Mesenchymal stem cell (in vitro differentiated cells and primary cell): ENCODE results near the gene FOXJ1.

Experiments
- DNase-seq: peaks from one replicate; pipeline ENCODE4 v3.0.0-alpha.2; 2013
- H2AFZ ChIP-seq: one replicate; pipeline ENCODE4 v1.6.1; 2013; ENCODE audit warnings: low read depth, mild to moderate bottlenecking, control low read depth, inconsistent platforms, low read length, moderate library complexity
- H2AK5ac ChIP-seq: 2 replicates; pipeline ENCODE4 v1.6.1; 2013; ENCODE audit warnings: low read length, moderate library complexity, mild to moderate bottlenecking, inconsistent platforms; ENCODE audit not compliant: severe bottlenecking
- H2BK120ac ChIP-seq: one replicate; pipeline ENCODE4 v1.6.1; 2013; ENCODE audit warnings: low read depth, mild to moderate bottlenecking, inconsistent platforms, low read length, moderate library complexity
- H2BK12ac ChIP-seq, 2 experiments: one replicate each; pipeline ENCODE4 v1.6.1; 2013; ENCODE audit warnings: inconsistent platforms in 2 of 2, low read length in 2 of 2, mild to moderate bottlenecking in 2 of 2, moderate library complexity in 2 of 2, control low read depth in 1 of 2
- H2BK15ac ChIP-seq: one replicate; pipeline ENCODE4 v1.6.1; 2013; ENCODE audit warnings: mild to moderate bottlenecking, low read depth, inconsistent platforms; ENCODE audit not compliant: poor library complexity, severe bottlenecking
- H2BK5ac ChIP-seq: 2 replicates; pipeline ENCODE4 v1.6.1; 2013; ENCODE audit warnings: low read depth, mild to moderate bottlenecking, low read length, control low read depth, inconsistent platforms; ENCODE audit not compliant: poor library complexity, severe bottlenecking
- H3K14ac ChIP-seq, 2 experiments: one replicate each; pipeline ENCODE4 v1.6.1; 2013; ENCODE audit warnings: inconsistent platforms in 2 of 2, low read length in 2 of 2, control low read depth in 1 of 2, mild to moderate bottlenecking in 1 of 2, moderate library complexity in 1 of 2
- H3K18ac ChIP-seq, 2 experiments: one replicate each; pipeline ENCODE4 v1.6.1; 2013; ENCODE audit warnings: inconsistent platforms in 2 of 2, low read length in 2 of 2, control low read depth in 1 of 2, low read depth in 1 of 2, mild to moderate bottlenecking in 1 of 2
- H3K23ac ChIP-seq, 2 experiments: one replicate each; pipeline ENCODE4 v1.6.1; 2013; ENCODE audit warnings: inconsistent platforms in 2 of 2, low read length in 2 of 2, mild to moderate bottlenecking in 2 of 2, moderate library complexity in 2 of 2, control low read depth in 1 of 2
- H3K27ac ChIP-seq: 2 replicates; pipeline ENCODE4 v1.5.1; 2013; ENCODE audit warnings: mild to moderate bottlenecking, moderate library complexity, low read length, control low read depth, inconsistent platforms; ENCODE audit not compliant: poor library complexity, severe bottlenecking
- H3K27me3 ChIP-seq, 2 experiments: 2 replicates each; pipeline versions ENCODE4 v1.6.1 to v1.7.0; 2013; ENCODE audit warnings: low read length in 2 of 2, mild to moderate bottlenecking in 2 of 2, moderate library complexity in 2 of 2, control low read depth in 1 of 2, inconsistent platforms in 1 of 2; ENCODE audit not compliant: control insufficient read depth in 1 of 2, insufficient read depth in 1 of 2
- H3K36me3 ChIP-seq, 2 experiments: 2 replicates each; pipeline versions ENCODE4 v1.6.1 to v1.7.0; 2013; ENCODE audit warnings: low read length in 2 of 2, control low read depth in 1 of 2, inconsistent platforms in 1 of 2, low read depth in 1 of 2, mild to moderate bottlenecking in 1 of 2; ENCODE audit not compliant: insufficient read depth in 2 of 2, control insufficient read depth in 1 of 2
- H3K4ac ChIP-seq, 2 experiments: one replicate each; pipeline ENCODE4 v1.6.1; 2013; ENCODE audit warnings: inconsistent platforms in 2 of 2, low read length in 2 of 2, mild to moderate bottlenecking in 2 of 2, moderate library complexity in 2 of 2, control low read depth in 1 of 2, low read depth in 1 of 2
- H3K4me1 ChIP-seq: 2 replicates; pipeline ENCODE4 v1.6.1; 2013; ENCODE audit warnings: low read depth, low read length, control low read depth; ENCODE audit not compliant: control insufficient read depth, insufficient read depth
- H3K4me2 ChIP-seq: 2 replicates; pipeline ENCODE4 v1.6.1; 2013; ENCODE audit warnings: low read length, mild to moderate bottlenecking, inconsistent platforms; ENCODE audit not compliant: poor library complexity, severe bottlenecking
- H3K4me3 ChIP-seq, 2 experiments: 2 replicates each; pipeline versions ENCODE4 v1.5.1 to v1.7.0; 2013; ENCODE audit warnings: low read length in 2 of 2, mild to moderate bottlenecking in 2 of 2, control low read depth in 1 of 2, low read depth in 1 of 2; ENCODE audit not compliant: insufficient read depth in 1 of 2
- H3K79me1 ChIP-seq: replicated peaks from 2 replicates; pipeline ENCODE4 v1.6.1; 2013; ENCODE audit warnings: mild to moderate bottlenecking, control low read depth, low read length, inconsistent platforms; ENCODE audit not compliant: poor library complexity, severe bottlenecking
- H3K9ac ChIP-seq: 2 replicates; pipeline ENCODE4 v1.7.0; 2013; ENCODE audit warnings: mild to moderate bottlenecking, low read length, moderate library complexity
- H3K9me3 ChIP-seq: 2 replicates; pipeline ENCODE4 v1.7.0; 2013; ENCODE audit warnings: mild to moderate bottlenecking, low read length; ENCODE audit not compliant: control insufficient read depth
- H4K8ac ChIP-seq: one replicate; pipeline ENCODE4 v1.6.1; 2013; ENCODE audit warnings: inconsistent platforms, mild to moderate bottlenecking, low read length, moderate library complexity
- H4K91ac ChIP-seq: one replicate; pipeline ENCODE4 v1.6.1; 2013; ENCODE audit warnings: mild to moderate bottlenecking, low read length, inconsistent platforms
- WGBS: methylation state at CpG from one replicate; pipeline ENCODE4 v1.1.7; 2013; ENCODE audit warnings: mixed read lengths; 5-methylcytosine and 5-hydroxymethylcytosine counted together

The FOXJ1 gene

DNA sequence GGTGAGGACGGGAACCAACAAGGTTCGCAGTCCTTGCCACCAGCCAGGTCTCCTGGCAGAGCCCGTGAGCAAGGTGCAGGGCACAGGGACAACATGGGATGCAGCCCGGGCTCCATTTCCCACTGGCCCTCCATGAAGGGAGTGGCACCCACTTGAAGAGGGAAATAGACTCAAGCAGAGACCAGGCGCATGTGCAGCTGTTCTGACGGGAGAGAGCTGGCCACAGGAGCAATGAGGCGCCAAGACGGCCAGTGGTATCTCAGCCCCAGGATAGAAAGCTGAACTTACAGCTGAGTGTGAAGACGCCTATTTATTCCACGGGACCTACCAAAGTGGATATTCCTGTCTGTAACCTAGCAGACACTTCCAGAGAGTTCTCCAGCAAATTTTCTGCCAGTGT is 8.2 kb upstream of the FOXJ1 start:
- H2AK5ac ChIP-seq = no peak overlapping the region
- H3K4me1 ChIP-seq = peaks cover 18% of the 10 kb centered on the region
- H2BK5ac ChIP-seq = no peak overlapping the region
- peak overlapping the region; percentile 36 for H4K91ac ChIP-seq
- peaks cover 0 to 18% of the 10 kb centered on the region in 2 experiments for H3K27me3 ChIP-seq
- no peaks in the 10 kb centered on the region for H3K9me3 ChIP-seq
- no peak overlapping the region for H2BK15ac ChIP-seq
- no peak overlapping the region for H3K23ac ChIP-seq
- H3K79me1 ChIP-seq = no peaks in the 10 kb centered on the region
- H3K14ac ChIP-seq = no peak overlapping the region
- H2AFZ ChIP-seq = no peak overlapping the region
- no peak overlapping the region for H3K4me2 ChIP-seq
- no peak overlapping the region for H2BK12ac ChIP-seq
- H3K36me3 ChIP-seq = peaks cover 0 to 37% of the 10 kb centered on the region in 2 experiments
- DNase-seq = no peak
- H4K8ac ChIP-seq = no peak overlapping the region
- no peak overlapping the region for H3K4ac ChIP-seq
- no peak overlapping the region for H3K27ac ChIP-seq
- no peak overlapping the region for H3K4me3 ChIP-seq
- H3K9ac ChIP-seq = no peak overlapping the region
- H2BK120ac ChIP-seq = no peak overlapping the region
- no peak overlapping the region for H3K18ac ChIP-seq
- WGBS = 96% methylated on average over 10 of the region's 10 CpGs

DNA sequence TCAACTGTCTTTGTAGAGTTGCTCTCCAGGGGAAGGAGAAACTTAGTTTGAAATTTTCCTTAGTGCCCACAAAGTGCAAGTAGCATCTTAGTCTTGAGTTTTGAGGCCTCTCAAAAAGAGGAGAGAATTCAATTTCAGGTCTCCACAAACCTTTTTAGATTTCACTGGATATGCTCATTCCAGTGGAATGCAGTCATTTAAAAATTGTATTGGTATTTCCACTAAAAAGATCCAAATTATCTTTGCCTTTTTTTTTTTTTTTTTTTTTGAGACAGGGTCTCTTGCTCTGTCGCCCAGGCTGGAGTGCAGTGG is 6.9 kb upstream of the FOXJ1 start:
- H4K8ac ChIP-seq = no peak overlapping the region

GRCh38 chr17:76147211-76148014 is 6.4 kb upstream of the FOXJ1 start:
- Histone ChIP-seq H3K14ac (no peak overlapping the region), H3K27me3 (peaks cover 0 to 25% of the 10 kb centered on the region in 2 experiments), H3K18ac (no peak overlapping the region), H3K23ac (no peak overlapping the region), H3K9ac (no peak overlapping the region), H2BK12ac (no peak overlapping the region), H3K4me3 (no peak overlapping the region), H2BK5ac (no peak overlapping the region), H3K9me3 (no peaks in the 10 kb centered on the region), H2BK120ac (no peak overlapping the region), H4K8ac (no peak overlapping the region), H3K4me1 (peaks cover 27% of the 10 kb centered on the region), H3K4me2 (no peak overlapping the region), H2AK5ac (no peak overlapping the region), H3K79me1 (no peaks in the 10 kb centered on the region), H3K4ac (no peak overlapping the region), H2AFZ (no peak overlapping the region), H3K27ac (no peak overlapping the region), H3K36me3 (peaks cover 0 to 37% of the 10 kb centered on the region in 2 experiments), H4K91ac (no peak overlapping the region), H2BK15ac (no peak overlapping the region)
- peak; percentile 38 for DNase-seq
- 84% methylated on average over 12 of the region's 13 CpGs for WGBS

More for the DNA sequence above, 6.9 kb upstream of the FOXJ1 start:
- Histone ChIP-seq H3K14ac (no peak overlapping the region), H3K23ac (no peak overlapping the region), H2BK15ac (no peak overlapping the region), H2AFZ (no peak overlapping the region), H3K4me3 (no peak overlapping the region), H2BK120ac (no peak overlapping the region), H2BK5ac (no peak overlapping the region), H3K27ac (no peak overlapping the region), H2AK5ac (no peak overlapping the region), H3K4me1 (peaks cover 22% of the 10 kb centered on the region), H3K79me1 (no peaks in the 10 kb centered on the region), H3K9ac (no peak overlapping the region), H4K91ac (no peak overlapping the region), H3K9me3 (no peaks in the 10 kb centered on the region), H3K18ac (no peak overlapping the region), H3K4me2 (no peak overlapping the region), H3K4ac (no peak overlapping the region), H3K36me3 (peaks cover 0 to 37% of the 10 kb centered on the region in 2 experiments), H2BK12ac (no peak overlapping the region), H3K27me3 (peaks cover 0 to 21% of the 10 kb centered on the region in 2 experiments)
- DNase-seq = no peak
- no CpG with 5 or more reads among the region's 1 CpG for WGBS

DNA sequence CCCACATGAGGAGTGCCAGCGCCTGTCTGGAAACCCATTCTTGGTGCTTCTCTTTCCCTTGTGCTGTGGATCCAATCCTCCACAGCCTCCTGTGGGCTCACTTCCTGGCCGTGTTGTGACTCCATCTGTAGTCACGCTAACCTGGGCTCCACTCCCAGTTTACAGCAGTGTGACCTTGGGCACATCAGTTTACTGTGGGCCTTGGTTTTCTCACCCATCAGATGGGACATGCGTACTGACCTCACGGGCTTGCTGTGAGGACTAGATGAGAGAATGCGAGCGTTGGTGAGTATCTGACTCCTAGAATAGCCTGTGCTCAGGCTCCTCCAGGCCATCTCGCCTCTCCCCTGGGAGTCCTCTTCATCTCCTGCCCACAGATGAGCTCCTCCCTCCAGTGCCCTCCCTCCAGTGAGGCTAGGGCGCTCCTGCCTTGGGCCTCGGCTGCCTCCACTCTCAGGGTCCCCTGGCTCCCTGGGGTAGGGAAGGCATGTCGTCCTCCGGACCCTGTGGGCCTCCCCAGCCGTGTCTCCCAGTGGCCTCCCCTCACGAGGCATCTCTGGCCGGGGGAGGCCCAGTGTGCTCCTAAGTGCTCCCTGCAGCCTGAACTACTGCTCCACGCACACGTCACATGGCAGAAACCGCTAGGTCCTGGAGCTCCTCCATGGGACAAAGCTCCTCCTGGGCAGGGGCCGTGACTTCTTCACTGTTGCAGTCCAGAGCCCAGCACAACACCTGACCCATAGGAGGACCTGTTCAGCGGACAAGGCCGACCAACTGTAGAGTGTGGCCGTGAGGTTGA is 5.2 kb upstream of the FOXJ1 start:
- H3K4me1 ChIP-seq = peaks cover 36% of the 10 kb centered on the region
- no peak overlapping the region for H3K4me3 ChIP-seq
- H2BK120ac ChIP-seq = no peak overlapping the region
- H2BK5ac ChIP-seq = no peak overlapping the region
- DNase-seq = no peak
- no peak overlapping the region for H3K14ac ChIP-seq
- no peak overlapping the region for H4K8ac ChIP-seq
- no peak overlapping the region for H3K27ac ChIP-seq
- no peak overlapping the region for H3K18ac ChIP-seq
- no peak overlapping the region for H3K4me2 ChIP-seq
- peaks cover 0 to 34% of the 10 kb centered on the region in 2 experiments for H3K27me3 ChIP-seq
- H3K9me3 ChIP-seq = no peaks in the 10 kb centered on the region
- no peaks in the 10 kb centered on the region for H3K79me1 ChIP-seq
- no peak overlapping the region for H3K23ac ChIP-seq
- WGBS = 95% methylated on average over 22 of the region's 22 CpGs
- H2AFZ ChIP-seq = no peak overlapping the region
- H3K36me3 ChIP-seq = peaks cover 0 to 28% of the 10 kb centered on the region in 2 experiments
- peak overlapping the region; percentile 20 for H2AK5ac ChIP-seq
- no peak overlapping the region for H2BK12ac ChIP-seq
- H3K4ac ChIP-seq = no peak overlapping the region
- H3K9ac ChIP-seq = no peak overlapping the region
- H4K91ac ChIP-seq = no peak overlapping the region
- H2BK15ac ChIP-seq = no peak overlapping the region
